ENCODE measurements around the gene GDF2.

The GDF2 gene

DNA sequence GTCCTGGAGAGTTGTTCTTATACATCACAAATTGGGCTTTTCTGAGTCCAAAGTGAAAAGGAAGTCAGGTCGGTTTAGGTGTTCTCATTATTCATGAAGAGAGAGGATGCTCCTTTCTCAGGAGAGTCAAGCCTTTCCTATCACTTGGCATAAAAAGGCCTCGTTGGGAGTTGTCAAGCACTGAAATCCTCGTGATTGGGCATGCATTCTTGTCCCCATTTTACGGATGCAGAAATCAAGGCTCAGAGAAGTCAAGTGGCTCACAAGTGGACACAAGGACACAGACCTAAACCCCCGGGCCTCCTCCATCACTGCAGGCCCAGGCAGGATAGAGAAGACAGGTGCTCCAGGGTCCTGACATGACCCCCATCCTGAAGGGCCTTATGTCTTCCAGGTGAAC lies 34.5 kb downstream of the GDF2 start:
- TF ChIP-seq, protein P1, sequence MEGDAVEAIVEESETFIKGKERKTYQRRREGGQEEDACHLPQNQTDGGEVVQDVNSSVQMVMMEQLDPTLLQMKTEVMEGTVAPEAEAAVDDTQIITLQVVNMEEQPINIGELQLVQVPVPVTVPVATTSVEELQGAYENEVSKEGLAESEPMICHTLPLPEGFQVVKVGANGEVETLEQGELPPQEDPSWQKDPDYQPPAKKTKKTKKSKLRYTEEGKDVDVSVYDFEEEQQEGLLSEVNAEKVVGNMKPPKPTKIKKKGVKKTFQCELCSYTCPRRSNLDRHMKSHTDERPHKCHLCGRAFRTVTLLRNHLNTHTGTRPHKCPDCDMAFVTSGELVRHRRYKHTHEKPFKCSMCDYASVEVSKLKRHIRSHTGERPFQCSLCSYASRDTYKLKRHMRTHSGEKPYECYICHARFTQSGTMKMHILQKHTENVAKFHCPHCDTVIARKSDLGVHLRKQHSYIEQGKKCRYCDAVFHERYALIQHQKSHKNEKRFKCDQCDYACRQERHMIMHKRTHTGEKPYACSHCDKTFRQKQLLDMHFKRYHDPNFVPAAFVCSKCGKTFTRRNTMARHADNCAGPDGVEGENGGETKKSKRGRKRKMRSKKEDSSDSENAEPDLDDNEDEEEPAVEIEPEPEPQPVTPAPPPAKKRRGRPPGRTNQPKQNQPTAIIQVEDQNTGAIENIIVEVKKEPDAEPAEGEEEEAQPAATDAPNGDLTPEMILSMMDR (IDR thresholded peaks at IDR 0.05; ENCODE audit: insufficient read depth, low read depth, low read length, missing control alignments) = no peak
- H3K4me3 ChIP-seq (ENCODE audit: low read depth, low read length) = no peak overlapping the region
- no peak for DNase-seq (ENCODE audit: low read depth)

GRCh38 chr10:47357131-47357582 lies 34.9 kb downstream of the GDF2 start:
- TF ChIP-seq, protein P1 (IDR thresholded peaks at IDR 0.05; ENCODE audit: insufficient read depth, low read depth, low read length, missing control alignments) = no peak
- no peak overlapping the region for H3K4me3 ChIP-seq (ENCODE audit: low read depth, low read length)
- no peak for DNase-seq (ENCODE audit: low read depth)

- H3K4me3 ChIP-seq (ENCODE audit: low read depth, low read length) = no peak overlapping the region
- TF ChIP-seq, protein P1 (IDR thresholded peaks at IDR 0.05; ENCODE audit: insufficient read depth, low read depth, low read length, missing control alignments) = no peak
- no peak for DNase-seq (ENCODE audit: low read depth)
These were observed 35.7 kb downstream of the GDF2 start for GRCh38 chr10:47357911-47358310.

GRCh38 chr10:47358457-47358856 lies 36.2 kb downstream of the GDF2 start:
- no peak for DNase-seq (ENCODE audit: low read depth)
- no peak overlapping the region for H3K4me3 ChIP-seq (ENCODE audit: low read depth, low read length)
- TF ChIP-seq, protein P1 (IDR thresholded peaks at IDR 0.05; ENCODE audit: insufficient read depth, low read depth, low read length, missing control alignments) = no peak

- TF ChIP-seq, protein P1 (IDR thresholded peaks at IDR 0.05; ENCODE audit: insufficient read depth, low read depth, low read length, missing control alignments) = no peak
- no peak for DNase-seq (ENCODE audit: low read depth)
- H3K4me3 ChIP-seq (ENCODE audit: low read depth, low read length) = no peak overlapping the region
These were observed 36.8 kb downstream of the GDF2 start for GRCh38 chr10:47359101-47359500.

DNA sequence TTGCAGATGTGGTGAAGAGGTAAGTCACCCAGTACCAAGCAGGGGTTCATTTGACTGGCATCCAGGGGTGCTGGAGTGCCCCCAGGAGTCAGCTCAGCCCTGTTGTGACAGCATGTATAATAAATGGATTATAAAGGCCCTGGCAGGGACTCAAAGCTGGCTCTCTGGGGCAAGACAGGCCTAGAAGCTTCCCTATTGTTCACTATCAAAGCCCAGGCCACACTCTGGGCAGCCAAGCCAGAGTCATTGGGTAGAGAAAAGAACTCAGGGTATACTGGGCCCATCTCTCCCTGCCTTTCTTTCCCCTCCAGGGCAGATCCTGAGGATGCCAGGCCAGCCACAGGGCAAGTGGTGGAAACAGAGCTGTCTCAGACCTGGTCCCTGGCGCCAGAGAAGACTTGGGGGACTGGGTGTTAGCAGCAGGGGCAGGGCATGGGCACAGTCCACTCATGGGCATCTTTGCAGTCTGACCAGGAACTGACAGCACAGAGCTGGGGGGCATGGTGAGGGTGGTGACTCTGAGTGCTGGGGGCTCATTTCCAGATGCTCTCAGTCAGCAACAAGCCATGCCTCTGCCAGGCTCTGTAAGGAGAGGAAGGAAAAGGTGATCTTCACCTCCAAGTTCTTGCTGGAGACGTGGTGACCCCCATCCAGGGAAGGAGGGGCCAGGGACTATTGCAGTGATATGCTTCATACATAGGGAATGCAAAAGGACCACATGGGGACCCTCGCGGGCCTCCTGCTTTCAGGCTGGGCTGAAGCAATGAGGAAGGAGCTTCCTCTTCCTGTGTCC lies 37.6 kb downstream of the GDF2 start:
- no peak for DNase-seq (ENCODE audit: low read depth)
- TF ChIP-seq, protein P1 (IDR thresholded peaks at IDR 0.05; ENCODE audit: insufficient read depth, low read depth, low read length, missing control alignments) = no peak
- H3K4me3 ChIP-seq (ENCODE audit: low read depth, low read length) = no peak overlapping the region

Measured in GM12865 (cell line).